NCI-H146 (cell line): ENCODE results near the gene ABHD2.
"Not testable (repeated sequence)": the region's sequence is repeated elsewhere in the genome, so short reads cannot be mapped to it uniquely, and the experiment has no call there.

Source experiments
- DNase-seq: peaks from one replicate; lab custom pipeline; 2025; lab: John Stamatoyannopoulos, UW

The ABHD2 gene

GRCh38 chr15:89075101-89075640 is 13.1 kb upstream of the ABHD2 start:
- DNase-seq, result no peak

DNA sequence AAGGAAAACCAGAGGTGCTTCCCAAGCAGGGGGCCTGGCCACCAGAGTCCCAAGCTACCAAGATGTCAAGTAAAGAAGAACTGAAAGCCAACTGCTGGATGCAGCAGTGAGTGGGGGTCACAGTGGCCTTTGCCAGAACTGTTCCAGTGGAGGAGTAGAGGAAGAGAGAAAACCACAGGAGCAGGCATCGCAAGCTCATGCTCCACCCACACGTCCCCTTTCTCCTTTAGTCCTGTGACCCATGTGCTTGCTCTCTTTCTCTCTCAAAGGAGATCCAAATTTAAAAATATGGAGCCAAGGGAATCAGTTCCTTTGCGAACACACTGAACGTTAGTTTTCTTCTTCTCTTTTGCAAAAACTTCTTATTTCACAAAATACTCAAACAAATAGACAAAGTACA is 12.4 kb upstream of the ABHD2 start:
- no peak for DNase-seq

DNA sequence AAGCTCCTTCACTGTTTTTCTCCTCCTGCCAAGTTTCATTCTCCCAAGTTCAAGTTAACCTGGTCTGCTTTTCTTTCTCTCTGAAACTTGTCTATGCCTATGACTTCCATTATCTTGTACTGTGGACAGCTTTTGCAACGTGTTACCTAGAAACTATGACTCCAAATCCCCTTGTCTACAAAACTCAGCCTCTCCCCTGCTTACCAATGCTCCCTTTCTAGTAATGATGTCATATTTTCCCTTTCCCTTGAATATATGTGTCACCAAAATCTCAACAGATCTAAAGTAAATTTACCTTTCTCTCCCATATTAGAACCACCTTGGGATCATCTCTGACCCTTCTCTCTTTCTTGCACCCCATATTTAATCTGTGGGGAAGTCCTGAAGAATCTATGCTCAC is 10.5 kb upstream of the ABHD2 start:
- no peak for DNase-seq

DNA sequence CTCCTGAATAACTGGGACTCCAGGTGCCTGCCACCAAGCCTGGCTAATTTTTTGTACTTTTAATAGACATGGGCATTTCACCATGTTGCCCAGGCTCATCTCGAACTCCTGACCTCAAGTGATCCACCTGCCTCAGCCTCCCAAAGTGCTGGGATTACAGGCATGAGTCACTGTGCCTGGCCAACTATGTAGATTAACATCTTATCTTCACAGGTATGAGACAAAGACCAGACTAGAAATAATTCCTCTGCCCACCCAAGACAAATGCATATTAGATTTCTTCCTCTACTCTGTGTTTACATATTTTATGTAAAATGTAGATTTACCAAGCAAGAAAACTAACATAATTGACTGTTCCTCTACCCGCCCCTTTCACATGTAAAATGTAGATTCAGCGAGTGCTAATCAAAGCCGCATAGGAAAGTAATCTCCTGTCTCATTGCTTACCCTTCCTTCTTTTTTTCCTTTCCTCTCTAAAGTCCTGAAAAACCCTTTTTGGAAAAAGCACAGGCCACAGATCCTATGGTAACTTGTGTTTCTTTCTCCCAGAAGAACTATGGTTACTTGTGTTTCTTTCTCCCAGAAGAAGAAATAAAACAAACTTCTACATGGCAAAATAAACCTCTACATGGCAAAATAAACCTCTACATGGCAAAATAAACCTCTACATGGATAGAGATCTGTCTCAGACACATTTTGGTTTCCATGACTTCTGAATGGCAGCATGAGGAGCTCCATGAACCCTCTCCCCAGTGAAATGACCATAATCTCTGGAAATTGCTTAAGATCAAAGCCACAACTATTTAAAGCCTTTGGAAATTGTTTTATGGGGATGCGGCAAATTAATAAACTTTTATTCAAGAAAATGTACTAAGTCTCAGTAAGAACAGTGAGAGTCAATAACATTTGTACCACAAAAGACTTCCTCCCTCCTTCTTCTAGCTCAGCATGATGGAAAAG is 9.1 kb upstream of the ABHD2 start:
- no peak for DNase-seq

- no peak for DNase-seq
Observed at GRCh38 chr15:89081878-89082277, 6.4 kb upstream of the ABHD2 start.

DNA sequence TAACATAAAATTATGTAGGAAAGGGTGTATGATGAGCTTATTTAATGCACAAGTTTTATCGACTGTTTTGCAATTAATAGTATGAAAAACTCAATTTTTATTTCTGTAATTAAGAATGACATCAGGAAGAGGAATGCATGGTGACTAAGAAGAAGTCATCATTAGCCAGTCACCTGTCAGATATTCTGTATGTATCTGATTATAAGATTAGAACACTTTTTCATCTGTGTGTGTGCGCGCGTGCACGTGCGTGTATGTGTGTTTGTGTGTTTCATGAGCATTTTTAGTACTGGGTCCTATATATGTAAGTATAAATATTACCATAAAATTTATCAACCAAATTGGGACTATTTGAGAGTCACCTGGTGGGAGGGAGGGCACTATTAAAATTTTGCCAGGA is 5.0 kb upstream of the ABHD2 start:
- DNase-seq, result no peak

DNA sequence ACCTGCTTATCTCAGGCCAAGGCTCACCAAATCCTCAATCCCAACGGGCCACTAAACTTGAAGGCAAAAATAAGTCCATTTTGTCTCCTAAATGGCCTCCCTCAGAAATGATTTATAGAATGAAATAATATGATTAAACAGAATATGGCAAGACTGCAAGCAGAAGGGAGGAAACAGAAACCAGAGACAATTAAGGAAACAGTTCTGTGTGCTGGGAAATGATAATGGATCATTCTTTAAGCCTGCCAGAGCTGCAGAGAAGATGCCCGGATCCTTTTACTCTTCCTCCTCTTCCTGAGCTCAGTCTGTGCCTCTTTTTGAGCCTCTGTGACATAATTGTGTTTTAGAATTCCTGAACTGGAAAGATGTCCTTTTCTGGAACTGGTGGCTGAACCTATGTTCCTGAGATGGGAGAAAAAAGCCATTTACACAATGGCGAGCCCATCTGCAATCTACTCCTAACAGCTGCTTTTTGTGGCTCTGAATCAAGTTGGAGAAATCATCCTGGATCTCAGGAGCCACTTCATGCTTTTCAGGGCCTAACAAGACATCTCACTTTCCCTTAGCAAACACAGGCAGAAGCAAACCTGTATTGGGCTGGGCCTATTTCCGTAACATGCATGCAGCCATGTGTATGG is 2.8 kb upstream of the ABHD2 start:
- DNase-seq, result no peak

DNA sequence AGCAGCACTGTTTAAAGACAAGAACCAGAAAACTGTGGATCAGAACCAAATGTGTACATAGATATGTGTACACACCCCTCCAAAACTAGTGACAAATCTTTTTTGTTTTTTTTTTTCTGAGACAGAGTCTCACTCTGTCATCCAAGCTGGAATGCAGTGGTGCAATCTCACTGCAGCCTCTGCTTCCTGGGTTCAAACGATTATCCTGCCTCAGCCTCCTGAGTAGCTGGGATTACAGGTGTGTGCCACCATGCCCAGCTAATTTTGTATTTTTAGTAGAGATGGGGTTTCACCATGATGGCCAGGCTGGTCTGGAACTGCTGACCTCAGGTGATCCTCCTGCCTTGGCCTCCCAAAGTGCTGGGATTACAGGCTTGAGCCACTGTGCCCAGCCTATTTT is 2.3 kb upstream of the ABHD2 start:
- not testable (repeated sequence) for DNase-seq

GRCh38 chr15:89086390-89086789 is 1.9 kb upstream of the ABHD2 start:
- DNase-seq, result not testable (repeated sequence)

GRCh38 chr15:89087161-89087829 is 961 bp upstream of the ABHD2 start:
- DNase-seq, result no peak

- DNase-seq, result peak; percentile 13
Observed at GRCh38 chr15:89088605-89089315, 504 bp downstream of the ABHD2 start.

DNA sequence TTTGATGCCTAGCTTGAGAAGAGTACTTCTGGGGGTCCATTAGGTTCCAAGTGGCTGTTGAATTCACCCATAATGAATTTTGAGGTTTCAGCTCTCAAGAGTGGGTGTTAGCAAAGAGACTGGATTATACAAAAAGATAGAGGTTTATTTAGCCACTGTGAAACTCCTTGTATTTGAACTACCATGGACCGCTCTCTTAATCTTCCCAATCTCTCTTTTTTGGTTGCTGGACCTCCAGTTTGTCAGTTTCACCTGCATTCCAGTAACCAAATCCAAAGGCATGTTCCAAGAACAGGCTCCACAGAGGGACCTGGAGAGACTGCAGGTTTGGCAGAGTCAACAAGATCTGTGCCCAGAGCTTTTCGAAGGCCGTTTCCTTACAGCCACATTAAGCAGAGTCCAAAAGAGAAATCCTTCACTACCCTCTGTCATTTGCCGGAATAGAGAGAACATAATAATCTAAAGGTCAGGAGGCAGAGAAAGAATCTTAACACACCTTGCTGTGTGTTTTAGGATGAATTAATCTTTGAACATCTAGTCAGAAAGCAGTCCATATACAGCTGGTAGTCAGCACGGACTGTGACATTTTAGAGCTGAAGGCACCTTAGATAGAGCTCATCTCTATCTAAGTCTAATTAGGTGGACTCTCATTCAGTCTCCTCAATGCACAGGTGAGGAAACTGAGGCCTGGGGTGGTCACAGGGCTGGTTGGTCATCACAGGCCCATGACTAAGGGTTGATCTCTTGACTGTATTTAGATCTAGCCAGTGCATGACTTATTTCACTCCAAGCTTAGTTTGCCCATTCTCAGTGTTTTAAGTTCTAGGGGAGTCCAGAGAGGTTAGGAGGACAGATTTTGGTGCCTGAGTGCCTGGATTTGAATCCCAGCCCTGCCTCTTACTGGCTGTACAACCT is 1.3 kb downstream of the ABHD2 start:
- no peak for DNase-seq

GRCh38 chr15:89090791-89091626 is 2.8 kb downstream of the ABHD2 start:
- DNase-seq, result no peak

DNA sequence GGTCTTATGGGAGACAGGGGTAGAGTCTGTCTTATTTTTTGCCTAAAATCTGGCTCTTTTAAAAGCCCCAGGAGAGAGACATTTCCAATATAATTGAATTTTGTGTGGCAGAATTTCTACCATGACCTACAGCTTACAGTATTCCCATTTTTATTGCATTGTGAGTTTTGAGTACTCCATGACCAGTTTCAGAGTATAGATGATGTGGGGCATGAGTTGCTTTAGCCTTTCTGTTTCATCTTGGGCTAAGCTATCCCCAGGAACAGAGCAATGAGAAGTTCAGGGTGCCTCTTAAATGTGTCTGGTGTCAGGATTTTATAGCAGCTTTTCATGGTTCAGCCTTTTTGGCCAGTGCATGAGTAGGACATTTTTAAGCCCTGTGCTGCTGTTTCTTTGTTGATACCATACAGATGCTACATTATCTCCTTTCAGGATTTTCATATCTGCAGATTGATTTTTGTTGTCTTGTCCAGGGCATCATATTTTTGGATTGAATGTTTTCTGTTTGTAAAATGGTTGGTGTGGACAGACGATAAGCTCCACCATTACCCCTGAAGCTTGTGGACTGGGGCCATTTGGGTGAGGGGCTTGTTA is 3.5 kb downstream of the ABHD2 start:
- no peak for DNase-seq

DNA sequence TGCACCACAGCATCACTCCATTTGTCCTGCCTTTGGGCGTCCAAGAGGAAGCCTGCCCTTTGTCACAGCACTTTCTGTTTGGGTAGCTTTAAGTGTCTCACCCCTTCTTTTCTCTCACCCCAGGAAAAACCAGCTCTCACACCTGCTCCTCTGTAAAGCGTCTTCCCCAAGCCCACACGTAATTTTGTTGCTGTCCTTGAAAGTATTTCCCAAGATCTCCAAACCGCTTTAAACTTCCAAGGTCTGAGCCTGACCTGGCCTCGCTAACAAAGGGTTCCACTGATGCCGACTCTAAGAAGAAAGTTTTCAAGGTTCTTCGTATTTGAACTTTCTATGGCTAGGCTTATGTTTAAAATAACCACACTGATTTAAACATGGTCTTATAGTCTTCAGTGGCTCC is 5.3 kb downstream of the ABHD2 start:
- no peak for DNase-seq

GRCh38 chr15:89095073-89095472 is 6.8 kb downstream of the ABHD2 start:
- no peak for DNase-seq

DNA sequence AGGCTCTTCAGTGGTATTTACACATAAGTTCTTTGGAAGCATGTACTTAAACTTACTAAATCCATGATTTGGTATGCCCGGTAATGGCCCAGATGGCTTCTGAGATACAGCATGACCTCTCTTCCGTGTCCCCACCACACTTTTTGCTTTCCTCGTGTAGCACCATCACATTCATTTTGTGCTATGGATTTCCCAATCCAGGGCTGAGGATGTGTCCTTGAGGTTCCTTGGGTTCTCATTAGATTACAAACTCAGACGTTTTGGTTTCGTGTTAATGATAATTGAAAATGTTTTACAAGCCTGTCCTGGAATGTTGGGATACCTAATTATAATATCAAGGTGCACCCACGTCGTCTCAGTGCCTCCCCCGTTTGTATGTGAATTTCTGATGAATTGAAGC is 7.3 kb downstream of the ABHD2 start:
- DNase-seq, result no peak

- no peak for DNase-seq
Observed at GRCh38 chr15:89096664-89097063, 8.4 kb downstream of the ABHD2 start.

DNA sequence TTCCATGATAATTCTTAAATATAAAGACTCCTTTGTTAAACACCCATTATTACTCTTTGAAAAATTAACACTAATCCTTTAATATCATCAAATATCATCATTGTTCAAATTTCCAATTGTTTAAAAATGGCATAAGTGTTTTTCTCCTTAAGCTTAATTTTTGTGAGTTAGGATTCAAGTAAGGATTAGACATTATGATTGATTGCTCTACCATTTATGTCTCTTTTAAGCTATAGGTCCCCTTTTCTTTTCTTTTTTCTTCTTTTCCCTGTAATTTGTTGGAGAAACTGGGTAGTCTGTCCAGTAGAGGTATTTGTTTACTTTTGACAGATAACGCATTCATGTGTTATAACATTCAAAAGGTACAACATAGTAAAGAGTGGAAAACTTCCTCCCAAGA is 9.1 kb downstream of the ABHD2 start:
- no peak for DNase-seq

- DNase-seq, result no peak
Observed at GRCh38 chr15:89098281-89098680, 10.0 kb downstream of the ABHD2 start.
